ENCODE data around the gene AGBL1.

AGBL1 gene

DNA sequence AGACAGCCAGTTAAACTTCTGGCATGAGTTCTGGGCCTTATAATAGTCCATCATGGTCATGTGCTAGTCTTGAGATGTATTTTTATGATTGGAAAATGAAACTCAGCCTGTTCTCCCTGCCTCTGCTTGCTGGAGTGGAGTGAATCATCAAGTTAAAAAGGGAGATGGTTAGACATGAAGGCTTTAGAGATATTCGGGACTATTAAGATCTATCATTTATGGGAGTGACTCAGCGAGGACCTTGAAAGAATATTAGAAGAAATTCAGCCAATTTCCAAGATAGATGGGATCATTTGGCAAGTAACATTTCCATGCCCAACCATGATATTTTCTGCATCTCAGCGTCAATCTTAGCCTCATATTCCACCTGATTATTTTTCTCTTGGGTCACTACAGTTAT is 79.8 kb downstream of the AGBL1 start:
- Mint-ChIP-seq H3K4me3 (no peak overlapping the region), H3K27me3 (peaks cover 10 to 13% of the 10 kb centered on the region in 2 donors), H3K27ac (no peak overlapping the region), H3K9me3 (no peaks in the 10 kb centered on the region), H3K4me1 (ENCODE audit: low read depth in 2 of 2) (no peaks in the 10 kb centered on the region), H3K36me3 (ENCODE audit: insufficient read depth) (no peaks in the 10 kb centered on the region)
- ATAC-seq (replicated peaks) (no peak), DNase-seq (no peak)

- DNase-seq (no peak), ATAC-seq (replicated peaks) (no peak)
- no peak overlapping the region for H3K4me3 Mint-ChIP-seq
- no peaks in the 10 kb centered on the region for H3K4me1 Mint-ChIP-seq (ENCODE audit: low read depth in 2 of 2)
- no peaks in the 10 kb centered on the region for H3K9me3 Mint-ChIP-seq
- H3K27me3 Mint-ChIP-seq, result peaks cover 15 to 18% of the 10 kb centered on the region in 2 donors
- no peak overlapping the region for H3K27ac Mint-ChIP-seq
- H3K36me3 Mint-ChIP-seq (ENCODE audit: insufficient read depth), result no peaks in the 10 kb centered on the region
Observed at GRCh38 chr15:86161250-86161649, 81.6 kb downstream of the AGBL1 start.

GRCh38 chr15:86162172-86162591 is 82.5 kb downstream of the AGBL1 start:
- no peak overlapping the region for H3K27ac Mint-ChIP-seq
- H3K27me3 Mint-ChIP-seq, result peaks cover 16 to 22% of the 10 kb centered on the region in 2 donors
- no peak overlapping the region for H3K4me3 Mint-ChIP-seq
- DNase-seq, result no peak
- H3K36me3 Mint-ChIP-seq (ENCODE audit: insufficient read depth), result no peaks in the 10 kb centered on the region
- ATAC-seq (replicated peaks), result no peak
- H3K9me3 Mint-ChIP-seq, result no peaks in the 10 kb centered on the region
- no peaks in the 10 kb centered on the region for H3K4me1 Mint-ChIP-seq (ENCODE audit: low read depth in 2 of 2)

GRCh38 chr15:86162641-86163040 is 83.0 kb downstream of the AGBL1 start:
- Mint-ChIP-seq H3K4me3 (no peak overlapping the region), H3K27ac (no peak overlapping the region), H3K9me3 (no peaks in the 10 kb centered on the region), H3K4me1 (ENCODE audit: low read depth in 2 of 2) (no peaks in the 10 kb centered on the region), H3K27me3 (peaks cover 21 to 23% of the 10 kb centered on the region in 2 donors), H3K36me3 (ENCODE audit: insufficient read depth) (no peaks in the 10 kb centered on the region)
- ATAC-seq (replicated peaks), result no peak
- DNase-seq, result no peak

DNA sequence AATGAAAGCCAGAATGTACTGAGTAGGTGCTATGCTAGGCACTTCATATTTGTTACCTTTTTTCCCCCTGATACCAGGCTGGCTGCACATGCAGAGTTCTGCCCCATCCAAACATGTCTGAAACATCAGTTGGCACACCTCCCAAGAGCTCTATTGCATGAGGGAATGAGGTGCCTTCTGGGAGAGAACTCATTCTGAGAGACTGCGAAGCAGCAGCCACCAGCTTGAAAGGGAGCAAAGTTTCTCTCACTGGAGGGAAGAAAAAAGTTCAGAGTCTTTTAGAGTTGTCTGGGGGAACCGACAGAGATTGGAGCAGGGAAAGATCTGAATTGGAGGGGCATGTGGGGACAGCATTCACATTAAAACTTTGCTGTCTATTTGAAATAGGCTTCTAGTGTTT is 84.1 kb downstream of the AGBL1 start:
- no peak for DNase-seq

DNA sequence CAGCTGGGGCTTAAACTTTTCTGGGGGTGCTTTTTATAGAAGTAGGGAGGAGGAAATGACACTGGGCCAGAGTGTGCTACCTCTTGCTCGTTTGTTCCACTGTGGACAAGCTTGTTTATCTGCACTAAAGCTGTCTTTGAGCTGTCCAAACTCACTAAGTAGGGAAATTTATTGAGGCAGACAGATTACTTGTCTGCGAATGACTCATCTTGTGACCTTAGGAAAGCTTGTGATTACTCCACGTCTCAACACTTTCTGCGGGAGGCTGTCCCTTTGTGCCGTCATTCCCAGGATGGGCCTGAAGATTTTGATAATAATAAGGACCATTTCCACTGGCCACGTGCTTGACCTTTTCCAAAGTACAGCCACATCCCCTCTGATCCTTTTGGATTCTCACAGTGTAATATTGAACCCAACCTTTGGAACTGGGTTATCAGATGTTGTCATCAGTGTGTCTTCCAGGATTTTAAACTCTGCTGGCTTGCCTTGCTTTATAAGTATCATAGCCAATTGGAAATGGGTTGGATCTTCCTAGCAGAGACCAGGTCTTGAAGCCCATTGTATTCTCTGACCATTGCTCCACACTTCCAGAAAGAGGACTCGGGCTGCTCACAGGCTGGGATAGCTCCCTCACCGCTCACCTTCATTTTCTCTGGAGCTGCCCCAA is 84.7 kb downstream of the AGBL1 start:
- H3K27me3 Mint-ChIP-seq, result peaks cover 30% of the 10 kb centered on the region in 2 donors
- no peak for DNase-seq
- H3K4me1 Mint-ChIP-seq (ENCODE audit: low read depth in 2 of 2), result no peaks in the 10 kb centered on the region
- H3K27ac Mint-ChIP-seq, result no peak overlapping the region
- no peak overlapping the region for H3K4me3 Mint-ChIP-seq
- H3K9me3 Mint-ChIP-seq, result no peaks in the 10 kb centered on the region
- H3K36me3 Mint-ChIP-seq (ENCODE audit: insufficient read depth), result no peaks in the 10 kb centered on the region
- no peak for ATAC-seq (replicated peaks)

More for the DNA sequence above, 84.1 kb downstream of the AGBL1 start:
- Mint-ChIP-seq H3K9me3 (no peaks in the 10 kb centered on the region), H3K36me3 (ENCODE audit: insufficient read depth) (no peaks in the 10 kb centered on the region), H3K27me3 (peaks cover 26 to 30% of the 10 kb centered on the region in 2 donors), H3K27ac (no peak overlapping the region), H3K4me1 (ENCODE audit: low read depth in 2 of 2) (no peaks in the 10 kb centered on the region), H3K4me3 (no peak overlapping the region)
- ATAC-seq (replicated peaks), result no peak

DNA sequence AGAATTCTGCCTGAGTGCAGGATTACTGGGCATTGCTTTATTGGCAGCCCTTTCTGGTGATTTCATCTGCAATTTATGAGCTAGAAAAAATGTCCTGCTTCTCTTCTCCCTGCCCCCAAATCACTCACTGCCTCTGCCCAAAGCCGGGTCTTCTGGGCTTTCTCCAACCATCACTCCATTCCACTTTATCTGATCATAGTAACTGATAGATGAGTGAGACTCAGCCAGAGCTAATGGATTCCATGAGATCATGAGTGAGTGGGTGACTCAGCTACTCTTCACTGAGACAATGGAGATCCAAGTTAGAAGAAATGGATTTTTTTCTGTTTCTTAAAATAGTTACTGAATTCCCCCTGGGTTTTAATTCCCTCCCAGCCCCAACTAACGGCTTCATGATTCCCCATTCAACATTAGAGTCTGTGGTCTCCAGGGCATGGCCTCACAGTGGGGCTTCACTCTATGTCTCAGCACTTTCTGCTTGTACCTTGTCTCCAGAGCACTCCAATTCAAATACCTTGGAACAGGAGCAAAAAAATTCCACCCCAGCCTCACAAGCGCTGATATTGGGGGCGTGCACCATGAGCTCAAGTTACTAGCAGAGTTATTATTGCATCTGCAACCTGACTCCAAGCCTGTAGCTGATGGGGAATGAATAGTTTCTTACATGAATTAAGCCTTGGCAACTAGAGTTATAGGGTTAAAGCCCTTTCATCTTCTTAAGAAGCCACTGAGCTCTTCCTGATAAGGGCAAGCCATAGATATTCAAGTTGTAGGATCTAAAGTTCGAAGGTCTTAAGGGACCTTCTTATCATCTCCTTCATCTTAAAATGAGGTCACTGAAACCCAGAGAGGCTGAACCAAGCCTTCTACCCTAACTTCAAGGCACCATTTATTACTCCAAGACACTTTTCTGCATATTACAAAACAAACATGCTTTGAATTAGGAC is 85.9 kb downstream of the AGBL1 start:
- ATAC-seq (replicated peaks) (no peak), DNase-seq (no peak)
- Mint-ChIP-seq H3K27me3 (peaks cover 30% of the 10 kb centered on the region in 2 donors), H3K9me3 (no peaks in the 10 kb centered on the region), H3K27ac (no peak overlapping the region), H3K36me3 (ENCODE audit: insufficient read depth) (no peaks in the 10 kb centered on the region), H3K4me3 (no peak overlapping the region), H3K4me1 (ENCODE audit: low read depth in 2 of 2) (no peaks in the 10 kb centered on the region)

- H3K36me3 Mint-ChIP-seq (ENCODE audit: insufficient read depth), result no peaks in the 10 kb centered on the region
- no peak overlapping the region for H3K4me3 Mint-ChIP-seq
- no peak overlapping the region for H3K27ac Mint-ChIP-seq
- H3K4me1 Mint-ChIP-seq (ENCODE audit: low read depth in 2 of 2), result no peaks in the 10 kb centered on the region
- H3K27me3 Mint-ChIP-seq, result peaks cover 23 to 26% of the 10 kb centered on the region in 2 donors
- ATAC-seq (replicated peaks) (no peak), DNase-seq (no peak)
- no peaks in the 10 kb centered on the region for H3K9me3 Mint-ChIP-seq
Observed at GRCh38 chr15:86167841-86168240, 88.2 kb downstream of the AGBL1 start.

GRCh38 chr15:86178845-86179244 is 99.2 kb downstream of the AGBL1 start:
- Mint-ChIP-seq H3K4me3 (no peak overlapping the region), H3K9me3 (no peaks in the 10 kb centered on the region), H3K27me3 (peaks cover 28 to 31% of the 10 kb centered on the region in 2 donors), H3K36me3 (ENCODE audit: insufficient read depth) (no peaks in the 10 kb centered on the region), H3K4me1 (ENCODE audit: low read depth in 2 of 2) (peaks cover 0 to 2% of the 10 kb centered on the region in 2 donors), H3K27ac (no peak overlapping the region)
- ATAC-seq (replicated peaks), result no peak
- no peak for DNase-seq

DNA sequence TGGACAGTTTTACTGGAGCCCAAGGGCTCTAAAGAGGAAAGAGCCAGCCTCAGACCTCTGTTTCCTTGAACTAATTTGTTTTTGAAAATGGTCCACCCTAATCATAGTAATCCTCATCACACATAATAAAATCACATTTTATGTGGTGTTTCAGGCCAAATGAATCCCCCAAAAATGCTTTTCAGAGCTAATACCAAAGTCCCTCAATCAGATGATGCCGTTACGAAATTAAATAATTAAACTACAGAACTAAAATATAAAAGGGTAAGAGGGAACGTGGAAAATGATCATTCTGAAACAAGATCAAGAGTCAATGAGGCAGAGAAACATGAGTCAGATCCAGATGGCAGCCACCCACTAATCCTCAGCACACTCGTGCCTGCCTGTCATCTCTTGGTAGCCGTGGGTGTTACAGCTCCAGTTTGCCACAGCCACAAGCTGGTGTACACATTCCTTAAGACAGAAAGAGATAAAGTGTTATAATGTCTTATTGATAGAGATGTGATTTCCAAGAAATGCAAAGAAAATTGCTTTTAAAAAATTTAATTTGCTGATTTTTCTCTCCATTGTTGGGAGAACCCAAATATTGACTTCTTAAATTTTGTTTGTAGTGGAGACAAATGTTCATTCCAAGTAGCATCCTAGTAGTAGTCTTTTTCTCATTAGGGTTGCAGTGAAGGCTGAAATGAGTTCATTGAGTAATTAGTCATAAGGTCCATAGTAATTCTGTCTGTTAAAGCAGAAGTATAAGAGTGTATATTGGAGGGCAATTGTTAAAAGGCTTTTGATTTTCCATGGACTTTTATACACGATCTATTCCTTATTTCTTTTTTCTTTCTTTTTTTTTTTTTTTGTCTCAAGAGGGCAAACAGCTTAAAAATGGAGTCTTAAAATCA is 104.2 kb downstream of the AGBL1 start:
- Mint-ChIP-seq H3K4me1 (ENCODE audit: low read depth in 2 of 2) (no peaks in the 10 kb centered on the region), H3K9me3 (no peaks in the 10 kb centered on the region), H3K27me3 (peaks cover 11 to 19% of the 10 kb centered on the region in 2 donors), H3K4me3 (no peak overlapping the region), H3K27ac (no peak overlapping the region), H3K36me3 (ENCODE audit: insufficient read depth) (no peaks in the 10 kb centered on the region)
- DNase-seq (no peak), ATAC-seq (replicated peaks) (no peak)

DNA sequence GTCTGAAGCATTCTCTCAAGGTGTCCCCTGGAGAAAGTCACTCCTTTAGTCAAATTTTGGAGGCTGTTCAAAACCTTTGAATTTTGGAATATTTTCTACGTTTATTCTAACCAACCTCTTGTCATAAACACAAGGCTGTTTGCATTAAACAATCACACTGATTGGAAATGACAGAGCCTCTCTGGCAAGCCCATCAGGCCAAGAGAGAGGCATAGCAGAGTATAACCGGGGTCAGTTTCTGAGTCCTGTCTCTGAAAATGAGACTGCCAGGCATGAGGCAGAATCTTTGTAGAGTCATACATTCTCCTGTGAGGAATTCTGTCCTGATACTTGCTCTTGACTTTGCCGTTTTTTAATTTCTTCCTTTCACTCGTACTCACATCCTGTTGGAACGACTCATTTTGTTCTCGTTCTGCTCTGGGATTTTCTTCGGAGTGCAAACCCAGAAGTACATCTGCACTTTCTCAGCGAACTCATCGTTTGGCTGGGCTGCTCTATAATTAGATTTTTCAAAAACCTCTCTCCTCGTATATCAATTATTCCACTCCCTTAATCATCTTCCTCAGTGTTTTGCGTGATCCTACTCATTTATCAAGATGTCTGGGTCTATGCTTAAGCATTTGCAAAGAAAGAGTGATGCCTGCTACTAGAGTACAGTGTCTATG is 114.2 kb downstream of the AGBL1 start:
- DNase-seq, result no peak
- no peak overlapping the region for H3K4me3 Mint-ChIP-seq
- H3K27ac Mint-ChIP-seq, result no peak overlapping the region
- no peaks in the 10 kb centered on the region for H3K9me3 Mint-ChIP-seq
- no peak for ATAC-seq (replicated peaks)
- no peaks in the 10 kb centered on the region for H3K36me3 Mint-ChIP-seq (ENCODE audit: insufficient read depth)
- H3K4me1 Mint-ChIP-seq (ENCODE audit: low read depth in 2 of 2), result no peaks in the 10 kb centered on the region
- peaks cover 11 to 27% of the 10 kb centered on the region in 2 donors for H3K27me3 Mint-ChIP-seq

DNA sequence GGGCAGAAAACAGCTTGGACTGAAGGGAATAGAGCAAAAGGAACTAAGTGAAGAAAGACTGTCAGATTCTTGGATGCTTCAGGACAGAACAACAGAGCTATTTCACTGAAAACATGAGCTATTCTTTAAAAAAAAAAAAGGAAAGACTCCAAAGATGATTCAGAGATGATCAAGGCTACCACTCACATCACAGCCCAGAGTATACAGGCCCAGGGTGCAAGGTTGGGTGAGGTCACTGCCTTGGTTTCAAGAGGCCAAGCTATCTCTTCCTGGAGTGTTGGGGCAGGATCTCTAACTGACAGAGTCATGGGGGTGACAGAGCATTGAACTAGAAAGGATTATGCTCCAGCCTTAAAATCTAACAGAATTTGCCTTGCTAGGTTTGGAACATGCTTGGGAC is 118.1 kb downstream of the AGBL1 start:
- Mint-ChIP-seq H3K9me3 (no peaks in the 10 kb centered on the region), H3K4me3 (no peak overlapping the region), H3K27ac (no peak overlapping the region), H3K27me3 (peaks cover 6 to 9% of the 10 kb centered on the region in 2 donors), H3K36me3 (ENCODE audit: insufficient read depth) (no peaks in the 10 kb centered on the region), H3K4me1 (ENCODE audit: low read depth in 2 of 2) (no peaks in the 10 kb centered on the region)
- no peak for ATAC-seq (replicated peaks)
- no peak for DNase-seq

All from effector memory CD8-positive, alpha-beta T cell (primary cell).